HEK293 (cell line): ENCODE data around the gene DPF3.

Experiments
- ZNF530 ChIP-seq: fragments of 450-650 bp; formaldehyde crosslinking; IDR thresholded peaks from 2 replicates; pipeline ENCODE4 v1.5.1; 2016; ENCODE audit warnings: low read depth, missing biosample characterization, missing genetic modification characterization
- ZNF629 ChIP-seq: fragments of 450-650 bp; formaldehyde crosslinking; IDR thresholded peaks from 2 replicates; pipeline ENCODE4 v1.5.1; 2017; ENCODE audit warnings: missing biosample characterization, missing genetic modification characterization
- TF ChIP-seq, protein P1 (sequence below): fragments of 450-650 bp; formaldehyde crosslinking; IDR thresholded peaks from 2 replicates; pipeline ENCODE4 v1.5.1; 2016; ENCODE audit warnings: missing biosample characterization, missing genetic modification characterization

DNA sequence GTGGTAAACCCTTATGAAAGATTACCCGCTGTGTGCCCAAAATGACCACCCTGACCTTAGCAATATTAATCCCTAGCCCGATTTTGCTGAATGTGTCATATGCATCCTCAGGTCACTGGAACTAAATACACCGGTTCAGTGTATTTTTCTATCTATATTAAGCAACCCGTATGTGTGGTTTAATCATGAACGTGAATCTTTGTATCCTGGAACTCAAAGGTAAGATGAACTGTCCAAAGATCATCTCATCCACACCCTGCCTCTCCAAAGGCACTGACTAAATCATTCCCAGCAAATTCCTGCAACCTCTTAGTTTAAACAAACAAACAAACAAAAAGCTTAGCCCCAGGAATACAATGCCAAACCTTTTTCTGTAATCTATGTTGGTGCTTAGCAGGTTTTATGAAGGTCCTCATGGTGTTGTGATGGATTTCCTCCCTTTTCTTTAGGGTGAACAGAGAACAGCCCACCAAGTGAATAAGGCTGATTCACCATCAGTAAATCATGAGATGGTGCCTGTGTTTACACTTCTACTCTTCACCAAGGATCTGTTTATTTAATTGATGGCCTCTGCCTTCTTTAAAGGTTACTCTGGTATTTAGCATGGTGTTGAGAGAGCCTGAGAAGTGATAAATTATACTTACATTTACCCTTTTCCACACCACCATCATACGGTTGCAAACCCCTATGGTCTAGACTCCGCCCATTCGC is 298.6 kb downstream of the DPF3 start:
- TF ChIP-seq, protein P1, sequence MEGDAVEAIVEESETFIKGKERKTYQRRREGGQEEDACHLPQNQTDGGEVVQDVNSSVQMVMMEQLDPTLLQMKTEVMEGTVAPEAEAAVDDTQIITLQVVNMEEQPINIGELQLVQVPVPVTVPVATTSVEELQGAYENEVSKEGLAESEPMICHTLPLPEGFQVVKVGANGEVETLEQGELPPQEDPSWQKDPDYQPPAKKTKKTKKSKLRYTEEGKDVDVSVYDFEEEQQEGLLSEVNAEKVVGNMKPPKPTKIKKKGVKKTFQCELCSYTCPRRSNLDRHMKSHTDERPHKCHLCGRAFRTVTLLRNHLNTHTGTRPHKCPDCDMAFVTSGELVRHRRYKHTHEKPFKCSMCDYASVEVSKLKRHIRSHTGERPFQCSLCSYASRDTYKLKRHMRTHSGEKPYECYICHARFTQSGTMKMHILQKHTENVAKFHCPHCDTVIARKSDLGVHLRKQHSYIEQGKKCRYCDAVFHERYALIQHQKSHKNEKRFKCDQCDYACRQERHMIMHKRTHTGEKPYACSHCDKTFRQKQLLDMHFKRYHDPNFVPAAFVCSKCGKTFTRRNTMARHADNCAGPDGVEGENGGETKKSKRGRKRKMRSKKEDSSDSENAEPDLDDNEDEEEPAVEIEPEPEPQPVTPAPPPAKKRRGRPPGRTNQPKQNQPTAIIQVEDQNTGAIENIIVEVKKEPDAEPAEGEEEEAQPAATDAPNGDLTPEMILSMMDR (tag by site-specific recombination): no peak
- TF ChIP-seq ZNF629 (tag by site-specific recombination) (no peak), ZNF530 (no peak)
